ENCODE results near the gene DCAF12. TPM values are rescaled to one million over a fixed set of nuclear protein-coding genes. Genes with fewer than 3 reads are reported as not detected.

The DCAF12 gene
- total and polyA plus RNA-seq, 2 of the 8 experiments (the other 6 are each of a cell fraction or from before 2014, with no cell fraction given) = 22.7 to 29.2 TPM

DNA sequence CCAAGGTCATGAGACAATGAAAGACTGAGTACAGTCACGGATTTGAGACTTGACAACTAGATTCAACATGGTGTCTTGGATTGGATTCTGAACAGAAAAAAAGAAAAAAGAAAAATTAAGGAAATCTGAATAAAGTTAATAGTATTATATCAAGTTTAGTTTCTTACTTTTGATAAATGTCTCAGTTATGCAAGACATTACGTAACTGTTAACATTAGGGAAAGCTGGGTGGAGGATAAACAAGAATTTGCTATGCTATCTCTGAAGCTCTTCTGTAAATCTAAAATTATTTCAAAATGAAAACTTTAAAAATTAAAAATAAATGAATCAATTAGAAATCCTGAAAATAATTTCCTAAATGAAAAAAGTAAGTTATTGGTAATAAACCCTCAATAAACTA, 14.4 kb upstream of the DCAF12 start:
- no peak overlapping the region for H3K4me2 ChIP-seq (ENCODE audit: insufficient read depth in 1 of 2, low read depth in 2 of 2, low read length in 2 of 2)

More for the DNA sequence above, 14.4 kb upstream of the DCAF12 start:
- no peak overlapping the region for H4K91ac ChIP-seq (replicated peaks; ENCODE audit: insufficient read length, low read length)
- no peak overlapping the region for H2AFZ ChIP-seq (ENCODE audit: low read length)
- H2BK20ac ChIP-seq (ENCODE audit: low read length) = no peak overlapping the region
- no peak overlapping the region for H4K5ac ChIP-seq (ENCODE audit: insufficient read length, low read depth, low read length)
- no peak overlapping the region for H2BK12ac ChIP-seq (ENCODE audit: low read depth, low read length)
- ChIA-PET POLR2A (ENCODE audit: partially characterized antibody) (no interaction called here), CTCF (ENCODE audit: partially characterized antibody) (interaction anchor here (0.6 to 1.8 kb wide), 2 partner anchors 11 to 85 kb away, joined by 4 to 11 read pairs; no protein-coding TSS in a partner anchor)
- no peak overlapping the region for H3K14ac ChIP-seq (ENCODE audit: insufficient read length)
- no peak overlapping the region for H3K4me3 ChIP-seq (ENCODE audit: extremely low read depth in 1 of 4, insufficient read depth in 2 of 4, low read depth in 3 of 4, low read length in 4 of 4)
- no peaks in the 10 kb centered on the region for H3K79me1 ChIP-seq (ENCODE audit: low read depth, low read length)
- no peak overlapping the region for H3K4ac ChIP-seq (replicated peaks; ENCODE audit: insufficient read length, low read depth, low read length)
- 84% methylated on average over 2 of the region's 2 CpGs; no CpG with 5 or more reads in 1 of the 2 experiments for WGBS, 2 experiments (ENCODE audit: extremely low coverage in 1 of 2, insufficient coverage in 1 of 2, insufficient read length in 1 of 2, insufficient replicate concordance in 2 of 2, low coverage in 1 of 2, low lambda C conversion rate in 2 of 2, missing lambda C conversion rate in 1 of 2)
- H3K27ac ChIP-seq (ENCODE audit: low read depth, low read length) = no peak overlapping the region
- H3K18ac ChIP-seq (ENCODE audit: extremely low read depth, low read length) = no peak overlapping the region
- no peaks in the 10 kb centered on the region for H3K23me2 ChIP-seq (ENCODE audit: low read depth, low read length)
- H3K4me1 ChIP-seq (replicated peaks in 1 of 4; ENCODE audit: control insufficient read depth in 3 of 4, insufficient read depth in 4 of 4, low read length in 3 of 4) = no peaks in the 10 kb centered on the region
- no peak overlapping the region for H2BK15ac ChIP-seq (ENCODE audit: low read length)
- no peak overlapping the region for H3K9ac ChIP-seq (replicated peaks in 1 of 4; ENCODE audit: extremely low read depth in 1 of 4, low read depth in 3 of 4, low read length in 3 of 4)
- no peak overlapping the region for H2AK5ac ChIP-seq (ENCODE audit: low read depth, low read length)
- H3K27me3 ChIP-seq (replicated peaks in 1 of 4; ENCODE audit: control insufficient read depth in 3 of 4, extremely low read depth in 1 of 4, insufficient read depth in 3 of 4, low read length in 3 of 4) = no peaks in the 10 kb centered on the region
- no peak overlapping the region for H2BK120ac ChIP-seq (replicated peaks; ENCODE audit: low read depth, low read length)
- H3K23ac ChIP-seq (ENCODE audit: insufficient read length) = no peak overlapping the region
- H4K8ac ChIP-seq (ENCODE audit: extremely low read depth, insufficient read depth, low read length) = no peak overlapping the region
- DNase-seq (ENCODE audit: low read depth in 1 of 2, low spot score in 2 of 2) = no peak
- no peak overlapping the region for H3K56ac ChIP-seq (replicated peaks; ENCODE audit: insufficient read length, low read depth, low read length)
- H3K36me3 ChIP-seq (ENCODE audit: control insufficient read depth in 2 of 4, insufficient read depth in 4 of 4, low read length in 3 of 4) = no peaks in the 10 kb centered on the region
- no peaks in the 10 kb centered on the region for H4K20me1 ChIP-seq (replicated peaks in 1 of 2; ENCODE audit: control insufficient read depth in 1 of 2, insufficient read depth in 2 of 2, low read length in 2 of 2)
- H3K9me3 ChIP-seq (ENCODE audit: insufficient read depth in 2 of 2, low read depth in 1 of 2, low read length in 1 of 2) = peaks cover 3 to 6% of the 10 kb centered on the region in 2 experiments; a peak in 1 of 4 replicates
- FAIRE-seq = no peak
- no peak overlapping the region for H2BK5ac ChIP-seq (ENCODE audit: low read depth, low read length)
- no peaks in the 10 kb centered on the region for H3K79me2 ChIP-seq (ENCODE audit: control insufficient read depth in 1 of 2, insufficient read depth in 2 of 2, low read length in 2 of 2)
